CD4-positive, alpha-beta T cell treated with Interleukin-21 for 1 hour (primary cell): Measurements from ENCODE around the gene LUZP2.

ENCODE experiments used
- DNase-seq: peaks from one replicate; pipeline ENCODE4 v3.0.0-alpha.2; 2020

LUZP2 gene

GRCh38 chr11:24496736-24497725, at the start of gene LUZP2:
Gene LUZP2 (plus strand): TSS chr11:24497053.
- no peak for DNase-seq

- DNase-seq = no peak
These were observed 43.6 kb upstream of the LUZP2 start for GRCh38 chr11:24453129-24453718.

GRCh38 chr11:24457985-24458384, 38.9 kb upstream of the LUZP2 start:
- DNase-seq = no peak

- no peak for DNase-seq
These were observed 26.4 kb upstream of the LUZP2 start for GRCh38 chr11:24470431-24470830.

- DNase-seq = no peak
These were observed 25.8 kb upstream of the LUZP2 start for GRCh38 chr11:24471084-24471483.

- DNase-seq = no peak
These were observed 18.1 kb upstream of the LUZP2 start for GRCh38 chr11:24478718-24479117.

- DNase-seq = no peak
These were observed 7.4 kb upstream of the LUZP2 start for GRCh38 chr11:24489477-24489876.

GRCh38 chr11:24496386-24496735, 492 bp upstream of the LUZP2 start:
- DNase-seq = no peak

- no peak for DNase-seq
These were observed 978 bp downstream of the LUZP2 start for GRCh38 chr11:24497831-24498230.

GRCh38 chr11:24502425-24502824, 5.6 kb downstream of the LUZP2 start:
- DNase-seq = no peak

GRCh38 chr11:24509114-24509513, 12.3 kb downstream of the LUZP2 start:
- no peak for DNase-seq

GRCh38 chr11:24511511-24511910, 14.7 kb downstream of the LUZP2 start:
- DNase-seq = no peak

GRCh38 chr11:24513479-24514218, 16.8 kb downstream of the LUZP2 start:
- no peak for DNase-seq

- no peak for DNase-seq
These were observed 17.4 kb downstream of the LUZP2 start for GRCh38 chr11:24514219-24514594.

GRCh38 chr11:24515632-24516031, 18.8 kb downstream of the LUZP2 start:
- no peak for DNase-seq

- no peak for DNase-seq
These were observed 19.8 kb downstream of the LUZP2 start for GRCh38 chr11:24516638-24517037.

GRCh38 chr11:24521601-24522000, 24.7 kb downstream of the LUZP2 start:
- DNase-seq = no peak

GRCh38 chr11:24524156-24524555, 27.3 kb downstream of the LUZP2 start:
- no peak for DNase-seq

- DNase-seq = no peak
These were observed 34.7 kb downstream of the LUZP2 start for GRCh38 chr11:24531528-24531927.

GRCh38 chr11:24543771-24544170, 46.9 kb downstream of the LUZP2 start:
- no peak for DNase-seq

GRCh38 chr11:24556693-24557092, 59.8 kb downstream of the LUZP2 start:
- DNase-seq = no peak

GRCh38 chr11:24559315-24559714, 62.5 kb downstream of the LUZP2 start:
- DNase-seq = no peak

- DNase-seq = no peak
These were observed 63.5 kb downstream of the LUZP2 start for GRCh38 chr11:24560324-24560723.

- DNase-seq = no peak
These were observed 70.5 kb downstream of the LUZP2 start for GRCh38 chr11:24567380-24567779.
